SU-DHL-6 (cell line): ENCODE results near the gene FOXN3.

ENCODE experiments used
- H2AFZ ChIP-seq: fragments of 200-600 bp; sonication (generic); 2 replicates; pipeline ENCODE4 v1.6.1; 2014; ENCODE audit warnings: low read depth, mild to moderate bottlenecking, moderate library complexity, mixed read lengths, antibody characterized with exemption, low read length; ENCODE audit not compliant: severe bottlenecking
- H3F3A ChIP-seq: fragments of 200-600 bp; shearing (Covaris generic); 2 replicates; pipeline ENCODE4 v1.6.0; 2016; ENCODE audit warnings: antibody characterized with exemption, mild to moderate bottlenecking; ENCODE audit not compliant: insufficient read depth
- H3K27ac ChIP-seq: fragments of 200-600 bp; sonication (generic); 2 replicates; pipeline ENCODE4 v1.5.1; 2016; ENCODE audit warnings: low read depth, mild to moderate bottlenecking, low read length, moderate library complexity, mixed read lengths
- H3K27me3 ChIP-seq: fragments of 200-600 bp; sonication (generic), shearing (Covaris generic); 2 replicates; pipeline ENCODE4 v1.6.0; 2014; ENCODE audit warnings: mild to moderate bottlenecking, low read length
- H3K36me3 ChIP-seq: fragments of 200-600 bp; sonication (generic); 2 replicates; pipeline ENCODE4 v1.6.1; 2014; ENCODE audit warnings: mild to moderate bottlenecking, low read length, mixed read lengths
- H3K4me2 ChIP-seq: fragments of 300-600, 200-600 bp; shearing (Covaris generic), sonication (generic); 2 replicates; pipeline ENCODE4 v1.6.0; 2014; ENCODE audit warnings: low read length, low read depth, mild to moderate bottlenecking; ENCODE audit not compliant: poor library complexity, severe bottlenecking
- H3K4me3 ChIP-seq: fragments of 200-600 bp; sonication (generic); 2 replicates; pipeline ENCODE4 v1.5.1; 2014; ENCODE audit warnings: antibody characterized with exemption, low read length, mild to moderate bottlenecking, mixed read lengths; ENCODE audit not compliant: insufficient read depth, poor library complexity, severe bottlenecking
- H3K79me2 ChIP-seq: fragments of 200-600 bp; sonication (generic); 2 replicates; pipeline ENCODE4 v1.6.1; 2014; ENCODE audit warnings: mild to moderate bottlenecking, low read length, moderate library complexity; ENCODE audit not compliant: insufficient read depth
- H3K9ac ChIP-seq: fragments of 200-600 bp; sonication (generic); 2 replicates; pipeline ENCODE4 v1.7.0; 2014; ENCODE audit warnings: mild to moderate bottlenecking, low read length
- H3K9me2 ChIP-seq: fragments of 200-600 bp; sonication (generic); replicated peaks from 2 replicates; pipeline ENCODE4 v1.6.1; 2014; ENCODE audit warnings: low read length; ENCODE audit not compliant: insufficient read depth
- H3K9me3 ChIP-seq: fragments of 200-600 bp; sonication (generic); 2 replicates; pipeline ENCODE4 v1.6.1; 2014; ENCODE audit warnings: low read length, mixed read lengths; ENCODE audit not compliant: insufficient read depth
- H4K20me1 ChIP-seq: fragments of 200-600 bp; sonication (generic); 2 replicates; pipeline ENCODE4 v1.6.1; 2014; ENCODE audit warnings: low read depth, mild to moderate bottlenecking, antibody characterized with exemption, low read length, moderate library complexity, mixed read lengths
- EZH2phosphoT487 ChIP-seq: fragments of 200-600 bp; sonication (generic), shearing (Covaris generic); conservative IDR thresholded peaks from 2 replicates; pipeline ENCODE4 v1.6.1; 2018; ENCODE audit warnings: mild to moderate bottlenecking, antibody characterized with exemption, low read length, moderate library complexity, mixed read lengths
- TF ChIP-seq, protein P1 (sequence below): fragments of 200-600 bp; sonication (generic); IDR thresholded peaks from one replicate; pipeline ENCODE4 v1.5.1; 2017; ENCODE audit warnings: antibody characterized with exemption, mild to moderate bottlenecking, low read length, moderate library complexity; ENCODE audit not compliant: insufficient read depth, poor library complexity, severe bottlenecking

The FOXN3 gene

DNA sequence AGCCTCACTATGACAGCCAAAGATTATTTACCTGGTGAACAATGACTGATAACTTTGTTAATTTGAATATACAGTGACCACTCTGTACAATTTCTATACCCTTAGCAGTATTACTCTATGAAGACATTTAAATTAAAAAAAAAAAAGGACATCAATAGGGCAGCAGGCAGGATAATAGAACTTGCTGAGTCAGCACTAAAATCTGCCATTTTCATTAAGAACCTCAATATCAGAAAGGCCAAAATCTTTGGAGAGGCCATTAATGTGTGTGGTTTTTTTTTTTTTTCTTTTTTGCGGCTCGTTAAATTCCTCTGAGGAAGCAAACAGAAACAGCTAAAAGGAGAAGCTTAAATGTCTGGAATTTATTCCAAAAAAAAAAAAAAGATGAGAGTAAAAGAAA lies 73.7 kb downstream of the FOXN3 start:
- Histone ChIP-seq H3K27ac (peak overlapping the region; percentile 89; the same call in 1 of the 2 replicates), H4K20me1 (no peaks in the 10 kb centered on the region), H3K36me3 (peaks cover 4% of the 10 kb centered on the region; the same call in 1 of the 2 replicates), H3K9me2 (no peaks in the 10 kb centered on the region), H3K9me3 (no peaks in the 10 kb centered on the region), H3K79me2 (peaks cover 60% of the 10 kb centered on the region), H3K27me3 (no peaks in the 10 kb centered on the region), H3K9ac (no peak overlapping the region), H2AFZ (no peak overlapping the region), H3K4me3 (no peak overlapping the region), H3F3A (peaks cover 24% of the 10 kb centered on the region), H3K4me2 (no peak overlapping the region)
- TF ChIP-seq, protein P1, sequence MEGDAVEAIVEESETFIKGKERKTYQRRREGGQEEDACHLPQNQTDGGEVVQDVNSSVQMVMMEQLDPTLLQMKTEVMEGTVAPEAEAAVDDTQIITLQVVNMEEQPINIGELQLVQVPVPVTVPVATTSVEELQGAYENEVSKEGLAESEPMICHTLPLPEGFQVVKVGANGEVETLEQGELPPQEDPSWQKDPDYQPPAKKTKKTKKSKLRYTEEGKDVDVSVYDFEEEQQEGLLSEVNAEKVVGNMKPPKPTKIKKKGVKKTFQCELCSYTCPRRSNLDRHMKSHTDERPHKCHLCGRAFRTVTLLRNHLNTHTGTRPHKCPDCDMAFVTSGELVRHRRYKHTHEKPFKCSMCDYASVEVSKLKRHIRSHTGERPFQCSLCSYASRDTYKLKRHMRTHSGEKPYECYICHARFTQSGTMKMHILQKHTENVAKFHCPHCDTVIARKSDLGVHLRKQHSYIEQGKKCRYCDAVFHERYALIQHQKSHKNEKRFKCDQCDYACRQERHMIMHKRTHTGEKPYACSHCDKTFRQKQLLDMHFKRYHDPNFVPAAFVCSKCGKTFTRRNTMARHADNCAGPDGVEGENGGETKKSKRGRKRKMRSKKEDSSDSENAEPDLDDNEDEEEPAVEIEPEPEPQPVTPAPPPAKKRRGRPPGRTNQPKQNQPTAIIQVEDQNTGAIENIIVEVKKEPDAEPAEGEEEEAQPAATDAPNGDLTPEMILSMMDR = no peak
- TF ChIP-seq EZH2phosphoT487 = no peak

DNA sequence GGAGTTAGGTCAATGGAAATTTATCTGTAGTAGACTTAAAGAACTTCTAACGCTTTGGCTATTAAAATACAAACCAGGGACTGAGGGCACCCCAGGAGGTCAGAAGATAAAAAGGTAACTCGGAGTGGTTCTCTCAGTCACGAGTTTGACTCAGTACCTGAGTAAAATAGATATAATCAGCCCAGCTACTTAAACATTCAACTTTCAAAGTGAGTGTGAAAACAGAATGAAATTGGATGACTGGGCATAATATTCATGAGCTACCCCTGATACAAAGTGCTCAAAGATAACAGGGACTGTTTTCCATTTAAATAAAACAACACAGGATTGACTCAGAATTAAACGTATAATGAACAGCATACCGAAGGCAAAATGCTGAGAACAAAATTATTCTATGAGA lies 75.0 kb downstream of the FOXN3 start:
- H3K9me2 ChIP-seq = no peaks in the 10 kb centered on the region
- no peak overlapping the region for H3K9ac ChIP-seq
- H3K36me3 ChIP-seq = peaks cover 4% of the 10 kb centered on the region; the same call in 1 of the 2 replicates
- no peak overlapping the region for H2AFZ ChIP-seq
- H3K4me3 ChIP-seq = no peak overlapping the region
- no peaks in the 10 kb centered on the region for H3K9me3 ChIP-seq
- H3K27ac ChIP-seq = peak overlapping the region; percentile 89
- no peaks in the 10 kb centered on the region for H4K20me1 ChIP-seq
- peak overlapping the region; percentile 54 for H3K4me2 ChIP-seq
- no peaks in the 10 kb centered on the region for H3K27me3 ChIP-seq
- peaks cover 24% of the 10 kb centered on the region for H3F3A ChIP-seq
- TF ChIP-seq EZH2phosphoT487 = no peak
- H3K79me2 ChIP-seq = peaks cover 66% of the 10 kb centered on the region

DNA sequence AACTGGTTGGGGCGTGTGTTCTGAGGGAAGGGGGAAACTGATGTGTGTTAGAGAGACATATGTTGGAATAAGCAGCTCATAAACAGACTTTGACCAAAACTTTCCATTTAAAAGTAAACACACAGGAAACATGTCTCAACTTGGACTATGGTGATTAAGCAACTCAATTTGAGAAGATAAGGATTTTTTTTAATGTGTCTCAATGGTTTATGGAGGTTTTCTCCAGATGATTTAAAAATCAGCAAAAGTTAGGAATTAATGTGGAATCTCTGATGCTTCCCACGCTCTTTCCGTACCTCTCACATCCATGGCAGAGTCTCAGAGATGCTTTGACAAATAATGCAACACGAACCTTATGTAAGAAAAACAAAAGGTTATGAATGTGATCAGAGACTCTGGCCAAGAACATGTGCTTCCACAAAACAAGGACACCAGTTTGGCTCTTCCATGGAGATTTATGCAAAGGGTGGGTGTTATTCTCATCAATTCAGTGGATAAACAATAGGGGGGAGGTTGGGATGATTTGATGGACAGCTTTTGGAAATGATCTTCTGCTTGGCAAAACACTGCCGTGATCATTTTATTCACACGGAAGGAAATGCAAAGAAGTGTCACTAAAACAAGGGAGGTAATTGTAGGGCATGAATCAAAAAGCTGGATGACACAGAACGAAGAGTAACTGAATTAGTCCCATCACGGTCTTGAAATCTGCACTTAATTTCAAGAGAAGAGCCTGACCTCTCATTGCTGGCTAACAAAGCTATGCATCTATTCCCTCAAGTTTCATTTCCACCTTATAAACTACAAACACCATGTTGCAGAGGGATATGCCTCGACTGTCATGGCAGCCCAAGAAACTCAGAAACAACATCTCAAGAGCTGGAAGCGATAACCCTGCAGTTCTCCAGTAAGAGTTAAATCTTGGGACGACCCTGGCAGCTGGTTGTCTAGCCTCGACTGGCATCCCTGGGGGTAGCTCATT lies 76.5 kb downstream of the FOXN3 start:
- no peaks in the 10 kb centered on the region for H3K36me3 ChIP-seq
- peaks cover 38% of the 10 kb centered on the region for H3F3A ChIP-seq
- no peak overlapping the region for H2AFZ ChIP-seq
- peak overlapping the region; percentile 52 for H3K9ac ChIP-seq
- TF ChIP-seq EZH2phosphoT487 = no peak
- TF ChIP-seq, protein P1 = no peak
- H4K20me1 ChIP-seq = no peaks in the 10 kb centered on the region
- peaks cover 72% of the 10 kb centered on the region for H3K79me2 ChIP-seq
- no peaks in the 10 kb centered on the region for H3K27me3 ChIP-seq
- H3K9me2 ChIP-seq = no peaks in the 10 kb centered on the region
- H3K9me3 ChIP-seq = no peaks in the 10 kb centered on the region
- H3K4me3 ChIP-seq = no peak overlapping the region
- H3K4me2 ChIP-seq = peak overlapping the region; percentile 54
- H3K27ac ChIP-seq = peak overlapping the region; percentile 89

DNA sequence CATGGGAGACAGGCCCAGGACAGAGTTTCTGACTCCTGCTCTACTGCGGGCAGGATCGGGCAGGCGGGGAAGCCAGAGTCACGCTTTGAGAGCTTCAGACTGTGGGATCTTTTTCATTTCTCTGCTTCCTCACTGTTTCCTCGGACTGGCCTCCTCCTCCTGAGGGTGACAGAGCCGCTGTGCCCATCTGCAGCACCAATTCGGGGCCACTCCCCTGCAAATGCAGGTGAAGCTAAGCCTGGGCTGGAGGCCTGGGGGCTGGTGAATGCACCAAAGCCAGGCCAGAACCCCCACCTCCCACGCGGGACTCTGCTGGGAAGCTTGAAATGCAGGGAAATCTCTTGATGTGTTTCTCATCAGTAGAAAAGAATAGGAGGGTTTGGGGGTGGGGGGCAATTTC lies 77.5 kb downstream of the FOXN3 start:
- Histone ChIP-seq H3K9me2 (no peaks in the 10 kb centered on the region), H3K27ac (peak overlapping the region; percentile 89), H3F3A (peaks cover 44% of the 10 kb centered on the region), H3K36me3 (no peaks in the 10 kb centered on the region), H3K4me2 (peak overlapping the region; percentile 54), H3K9ac (peak overlapping the region; percentile 52), H3K27me3 (no peaks in the 10 kb centered on the region), H3K9me3 (no peaks in the 10 kb centered on the region), H2AFZ (no peak overlapping the region), H4K20me1 (no peaks in the 10 kb centered on the region), H3K79me2 (peaks cover 71% of the 10 kb centered on the region), H3K4me3 (no peak overlapping the region)
- TF ChIP-seq EZH2phosphoT487 = no peak
